Esophagus squamous epithelium (tissue), 4 donors: ENCODE results near the gene SPATA33.

ENCODE experiments used
- CTCF ChIP-seq, 6 experiments: fragments of 450-650 bp in 4 of 6; fragments of 200-600 bp in 2 of 6; sonication (generic) in 2 of 6; IDR thresholded peaks; one replicate each; pipeline ENCODE4 v1.5.1; 2016 to 2019; ENCODE audit warnings: antibody characterized with exemption in 6 of 6, mild to moderate bottlenecking in 4 of 6, moderate library complexity in 4 of 6
- POLR2A ChIP-seq, 4 donors: fragments of 450-650 bp; IDR thresholded peaks; one replicate each; pipeline ENCODE4 v1.6.1; 2017; ENCODE audit warnings: antibody characterized with exemption in 4 of 4, mild to moderate bottlenecking in 4 of 4, moderate library complexity in 3 of 4

GRCh38 chr16:89688395-89688794, 30.8 kb downstream of the SPATA33 start:
- TF ChIP-seq CTCF (IDR thresholded peaks at IDR 0.05) (no peak), POLR2A (IDR thresholded peaks at IDR 0.05) (no peak)
